Panc1 (cell line): ENCODE results near the gene LRIT1. TPM values are rescaled to one million over a fixed set of nuclear protein-coding genes. Genes with fewer than 3 reads are reported as not detected.

Experiments used
- ATAC-seq: fragments of 200-7000 bp; cut with Tn5 transposase; 2 replicates; pipeline ENCODE4 v1.9.1; 2020; ENCODE audit warnings: mild to moderate bottlenecking, moderate library complexity
- BruUV-seq: library from RNA; stranded (reverse); fragments of 400-500 nt; replicated peaks from 2 replicates; lab custom pipeline; 2021; lab: Mats Ljungman, UMichigan
- CTCF ChIA-PET: fragments of 300-600 bp; sonication (Branson Sonifier 250); formaldehyde crosslinking; loops from one replicate; lab custom pipeline; 2022; ENCODE audit warnings: antibody characterized with exemption; lab: Charles Lee
- POLR2A ChIA-PET: fragments of 300-600 bp; sonication (Branson Sonifier 250); formaldehyde crosslinking; loops from one replicate; lab custom pipeline; 2022; ENCODE audit warnings: antibody characterized with exemption; lab: Charles Lee
- DNase-seq: peaks from one replicate; pipeline ENCODE4 v3.0.0-alpha.2; 2010; ENCODE audit warnings: low read depth, low spot score
- H3K27ac ChIP-seq: 2 replicates; pipeline ENCODE4 v1.5.1; 2011; ENCODE audit warnings: mild to moderate bottlenecking, low read length, inconsistent platforms
- H3K27me3 ChIP-seq: fragments of 200-500 bp; sonication (Bioruptor generic); 2 replicates; pipeline ENCODE4 v1.6.0; 2014; ENCODE audit warnings: low read length, inconsistent platforms; ENCODE audit not compliant: control insufficient read depth, insufficient read depth
- H3K36me3 ChIP-seq: fragments of 200-500 bp; sonication (Bioruptor generic); 2 replicates; pipeline ENCODE4 v1.5.1; 2014; ENCODE audit warnings: inconsistent platforms, mild to moderate bottlenecking, low read length, moderate library complexity; ENCODE audit not compliant: control insufficient read depth, insufficient read depth
- H3K4me1 ChIP-seq: 2 replicates; pipeline ENCODE4 v1.5.1; 2011; ENCODE audit warnings: inconsistent platforms, mild to moderate bottlenecking, low read length, moderate library complexity; ENCODE audit not compliant: control insufficient read depth, insufficient read depth
- H3K4me3 ChIP-seq, 2 experiments: 2 replicates each; pipeline ENCODE4 v1.5.1; 2011 to 2012; ENCODE audit warnings: low read depth in 2 of 2, low read length in 2 of 2, mild to moderate bottlenecking in 2 of 2, inconsistent platforms in 1 of 2, moderate library complexity in 1 of 2
- H3K9me3 ChIP-seq: fragments of 200-500 bp; sonication (Bioruptor generic); 2 replicates; pipeline ENCODE4 v1.5.1; 2014; ENCODE audit warnings: low read depth, mild to moderate bottlenecking, inconsistent platforms, low read length, moderate library complexity; ENCODE audit not compliant: control insufficient read depth, insufficient read depth
- POLR2AphosphoS5 ChIP-seq: IDR thresholded peaks from 2 replicates; pipeline ENCODE4 v1.6.1; 2012; ENCODE audit warnings: mild to moderate bottlenecking, low read depth, low read length, moderate library complexity
- REST ChIP-seq, 2 experiments: IDR thresholded peaks; 2 replicates each; pipeline ENCODE4 v1.6.1; 2011 to 2012; ENCODE audit warnings: low read depth in 2 of 2, control low read depth in 1 of 2, low read length in 1 of 2, mild to moderate bottlenecking in 1 of 2, moderate library complexity in 1 of 2; ENCODE audit not compliant: insufficient read depth in 1 of 2
- SIN3A ChIP-seq: IDR thresholded peaks from 2 replicates; pipeline ENCODE4 v1.6.1; 2012; ENCODE audit warnings: low read depth, mild to moderate bottlenecking, low read length, moderate library complexity, borderline replicate concordance; ENCODE audit not compliant: insufficient read depth
- TCF7L2 ChIP-seq: IDR thresholded peaks from 2 replicates; pipeline ENCODE4 v1.6.1; 2011; ENCODE audit warnings: mild to moderate bottlenecking, low read depth, low read length, inconsistent platforms
- in situ Hi-C: cut with HindIII; loops from 2 replicates; pipeline ENCODE4 v1.10.0; 2016; ENCODE audit warnings: low sequenced_read_pairs, low pct_unique_long_range_greater_than_20kb
- intact Hi-C: fragments of 100-400 bp; cut with micrococcal nuclease; formaldehyde crosslinking; loops from one replicate; pipeline ENCODE4 v1.10.0; 2022; ENCODE audit not compliant: unreplicated experiment
- total RNA-seq: library from RNA; stranded (reverse); gene quantifications from one replicate; pipeline ENCODE4 v1.2.1, GENCODE V29; 2021; ENCODE audit not compliant: unreplicated experiment
- TF ChIP-seq, protein P1 (sequence below): fragments of 450-650 bp; IDR thresholded peaks from 2 replicates; pipeline ENCODE4 v1.5.1; 2017; ENCODE audit warnings: mild to moderate bottlenecking

The LRIT1 gene
- total RNA-seq, 1 experiment from 2014 or later, result not detected

DNA sequence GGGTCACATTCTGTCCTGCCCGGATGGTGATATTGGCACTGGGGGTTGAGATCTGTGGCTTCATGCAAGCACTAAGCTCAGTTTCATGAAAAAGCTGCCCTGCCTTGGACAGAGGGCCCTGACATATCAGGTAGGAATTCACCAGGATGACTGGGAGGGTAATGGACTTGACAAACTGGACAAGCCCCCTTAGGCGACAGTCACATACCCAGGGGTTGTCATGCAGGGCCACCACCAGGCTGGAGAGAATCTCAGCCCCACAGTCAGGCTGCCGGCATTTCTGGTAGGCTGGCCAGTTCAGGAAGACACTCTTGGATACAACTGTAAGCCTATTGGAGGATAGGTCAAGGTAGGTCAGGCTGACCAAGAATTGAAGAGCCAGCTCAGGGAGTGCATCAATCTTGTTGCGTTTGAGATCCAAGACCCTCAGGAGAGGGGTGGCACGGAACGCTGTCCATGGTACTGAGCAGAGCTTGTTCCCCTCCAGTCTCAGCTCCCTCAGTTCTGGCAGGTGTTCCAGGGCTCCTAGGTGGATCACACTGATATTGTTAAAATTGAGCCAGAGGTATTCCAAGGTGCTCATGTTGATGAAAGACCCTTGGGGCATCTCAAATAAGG, 16.8 kb downstream of the LRIT1 start:
- H3K4me3 ChIP-seq, result no peak overlapping the region
- in situ Hi-C loops, result no loop called here
- no peak for DNase-seq
- peaks cover 19% of the 10 kb centered on the region for H3K27me3 ChIP-seq
- TF ChIP-seq REST (IDR thresholded peaks at IDR 0.05; ENCODE audit: insufficient read depth in 1 of 2, low read depth in 2 of 2, low read length in 1 of 2) (peak; percentile 91), TCF7L2 (no peak), POLR2AphosphoS5 (no peak)
- no peaks in the 10 kb centered on the region; the same call in 1 of the 2 replicates for H3K36me3 ChIP-seq
- no peak overlapping the region for H3K27ac ChIP-seq
- no TSS peak for BruUV-seq
- H3K9me3 ChIP-seq, result no peaks in the 10 kb centered on the region
- no peaks in the 10 kb centered on the region for H3K4me1 ChIP-seq
- CTCF ChIA-PET, result no interaction called here
- intact Hi-C loops, result no loop called here
- POLR2A ChIA-PET, result no interaction called here
- ATAC-seq, result no peak

- Histone ChIP-seq H3K4me1 (no peaks in the 10 kb centered on the region), H3K36me3 (no peaks in the 10 kb centered on the region), H3K27ac (no peak overlapping the region), H3K9me3 (no peaks in the 10 kb centered on the region), H3K4me3 (no peak overlapping the region), H3K27me3 (peaks cover 15% of the 10 kb centered on the region)
- TF ChIP-seq REST (IDR thresholded peaks at IDR 0.05; ENCODE audit: insufficient read depth in 1 of 2, low read depth in 2 of 2, low read length in 1 of 2) (no peak), TCF7L2 (no peak), SIN3A (no peak), POLR2AphosphoS5 (no peak)
- TF ChIP-seq, protein P1, sequence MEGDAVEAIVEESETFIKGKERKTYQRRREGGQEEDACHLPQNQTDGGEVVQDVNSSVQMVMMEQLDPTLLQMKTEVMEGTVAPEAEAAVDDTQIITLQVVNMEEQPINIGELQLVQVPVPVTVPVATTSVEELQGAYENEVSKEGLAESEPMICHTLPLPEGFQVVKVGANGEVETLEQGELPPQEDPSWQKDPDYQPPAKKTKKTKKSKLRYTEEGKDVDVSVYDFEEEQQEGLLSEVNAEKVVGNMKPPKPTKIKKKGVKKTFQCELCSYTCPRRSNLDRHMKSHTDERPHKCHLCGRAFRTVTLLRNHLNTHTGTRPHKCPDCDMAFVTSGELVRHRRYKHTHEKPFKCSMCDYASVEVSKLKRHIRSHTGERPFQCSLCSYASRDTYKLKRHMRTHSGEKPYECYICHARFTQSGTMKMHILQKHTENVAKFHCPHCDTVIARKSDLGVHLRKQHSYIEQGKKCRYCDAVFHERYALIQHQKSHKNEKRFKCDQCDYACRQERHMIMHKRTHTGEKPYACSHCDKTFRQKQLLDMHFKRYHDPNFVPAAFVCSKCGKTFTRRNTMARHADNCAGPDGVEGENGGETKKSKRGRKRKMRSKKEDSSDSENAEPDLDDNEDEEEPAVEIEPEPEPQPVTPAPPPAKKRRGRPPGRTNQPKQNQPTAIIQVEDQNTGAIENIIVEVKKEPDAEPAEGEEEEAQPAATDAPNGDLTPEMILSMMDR, result no peak
- CTCF ChIA-PET, result no interaction called here
- DNase-seq (no peak), ATAC-seq (no peak)
- intact Hi-C loops (no loop called here), in situ Hi-C loops (no loop called here)
- BruUV-seq, result no TSS peak
- POLR2A ChIA-PET, result no interaction called here
These were observed 19.4 kb downstream of the LRIT1 start for GRCh38 chr10:84221916-84222315.
